ENCODE data around the gene MYOT.

Gene MYOT, protein sequence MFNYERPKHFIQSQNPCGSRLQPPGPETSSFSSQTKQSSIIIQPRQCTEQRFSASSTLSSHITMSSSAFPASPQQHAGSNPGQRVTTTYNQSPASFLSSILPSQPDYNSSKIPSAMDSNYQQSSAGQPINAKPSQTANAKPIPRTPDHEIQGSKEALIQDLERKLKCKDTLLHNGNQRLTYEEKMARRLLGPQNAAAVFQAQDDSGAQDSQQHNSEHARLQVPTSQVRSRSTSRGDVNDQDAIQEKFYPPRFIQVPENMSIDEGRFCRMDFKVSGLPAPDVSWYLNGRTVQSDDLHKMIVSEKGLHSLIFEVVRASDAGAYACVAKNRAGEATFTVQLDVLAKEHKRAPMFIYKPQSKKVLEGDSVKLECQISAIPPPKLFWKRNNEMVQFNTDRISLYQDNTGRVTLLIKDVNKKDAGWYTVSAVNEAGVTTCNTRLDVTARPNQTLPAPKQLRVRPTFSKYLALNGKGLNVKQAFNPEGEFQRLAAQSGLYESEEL

DNA sequence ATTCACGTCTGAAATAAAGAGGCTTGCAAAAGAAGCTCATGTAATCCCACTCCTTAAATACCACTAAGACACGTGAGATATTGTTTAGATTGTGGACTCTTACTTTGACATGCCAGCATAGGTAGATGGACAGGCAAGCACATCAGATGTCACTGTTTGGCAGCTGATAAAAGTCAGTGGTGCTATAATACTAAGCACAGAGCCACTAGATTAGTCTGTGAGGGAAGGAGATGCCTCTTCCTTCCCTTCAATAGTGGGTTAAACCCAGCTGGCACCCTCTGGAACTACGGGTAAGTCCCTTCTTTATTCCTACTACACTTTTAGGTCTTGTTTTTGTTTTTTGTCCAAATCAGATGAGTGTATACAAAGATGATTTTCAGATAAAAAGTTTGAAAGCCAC lies at the start of gene MYOT:
Gene MYOT (plus strand): TSS at position 197 of the 400 bp plus-strand sequence. CDS start 2,792 bp downstream, outside the sequence.
- H3K27me3 Mint-ChIP-seq = no peaks in the 10 kb centered on the region
- DNase-seq (ENCODE audit: low spot score in 2 of 2) = no peak
- no peak for ATAC-seq (replicated peaks; ENCODE audit: extremely low read depth, poor library complexity, severe bottlenecking)
- H3K36me3 Mint-ChIP-seq (ENCODE audit: insufficient read depth) = peaks cover 3% of the 10 kb centered on the region
- H3K27ac Mint-ChIP-seq (ENCODE audit: low read depth) = no peak within 1 kb of the TSS
- H3K4me3 Mint-ChIP-seq = no peak within 1 kb of the TSS
- H3K9me3 Mint-ChIP-seq = no peaks in the 10 kb centered on the region
- peaks cover 5% of the 10 kb centered on the region for H3K4me1 Mint-ChIP-seq

DNA sequence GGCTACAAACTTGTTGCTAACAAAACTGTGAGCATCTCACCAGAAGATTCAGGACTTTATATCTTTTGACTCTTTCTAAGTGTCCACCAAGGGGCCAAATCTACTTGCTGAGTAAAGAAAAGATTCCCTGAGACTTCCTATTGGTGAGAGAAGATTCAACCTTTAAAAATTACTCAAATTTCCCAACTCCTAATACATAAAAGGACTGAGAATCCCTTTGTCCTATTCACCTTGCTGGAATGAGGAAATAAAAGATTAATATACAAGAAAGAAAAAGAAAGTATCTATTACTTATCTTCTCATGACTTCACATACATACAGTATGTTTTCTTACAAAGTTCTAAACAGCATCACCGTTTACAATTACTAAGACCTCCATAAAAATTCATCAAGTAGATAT lies 47.9 kb upstream of the MYOT start:
- DNase-seq (ENCODE audit: low spot score in 2 of 2) (no peak), ATAC-seq (replicated peaks; ENCODE audit: extremely low read depth, poor library complexity, severe bottlenecking) (no peak)
- Mint-ChIP-seq H3K27me3 (no peaks in the 10 kb centered on the region), H3K4me3 (no peak overlapping the region), H3K4me1 (no peaks in the 10 kb centered on the region), H3K36me3 (ENCODE audit: insufficient read depth) (no peaks in the 10 kb centered on the region), H3K27ac (ENCODE audit: low read depth) (no peak overlapping the region), H3K9me3 (no peaks in the 10 kb centered on the region)

DNA sequence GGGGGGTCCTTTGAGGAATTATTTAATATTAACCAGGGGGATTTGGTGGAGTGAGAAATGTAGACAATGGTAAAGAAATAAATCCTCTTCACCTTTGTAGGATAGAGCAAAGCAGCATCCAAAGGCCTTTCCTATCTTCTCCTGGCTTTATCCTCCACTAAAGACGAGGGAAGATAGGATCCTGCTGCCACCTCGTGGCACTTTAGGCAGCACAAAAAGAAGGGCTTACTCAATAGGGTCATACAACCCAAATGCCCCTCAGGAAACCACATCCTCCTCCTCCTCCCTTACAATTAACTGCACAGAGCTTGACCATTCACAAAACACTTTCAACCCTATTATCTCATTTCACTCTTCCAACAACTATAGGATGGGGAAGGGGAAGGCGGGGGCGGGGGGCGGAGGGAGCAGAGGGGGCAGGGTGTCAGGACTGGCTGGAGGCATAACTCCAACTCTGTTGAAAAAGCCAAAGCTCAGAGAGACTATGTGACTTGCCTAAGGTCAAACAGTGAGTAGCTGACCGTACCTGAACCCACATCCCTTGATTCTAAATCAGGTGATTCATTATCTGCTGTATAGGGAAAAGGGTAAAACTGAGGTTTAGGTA lies 45.4 kb upstream of the MYOT start:
- H3K4me1 Mint-ChIP-seq = no peaks in the 10 kb centered on the region
- DNase-seq (ENCODE audit: low spot score in 2 of 2) (no peak), ATAC-seq (replicated peaks; ENCODE audit: extremely low read depth, poor library complexity, severe bottlenecking) (no peak)
- H3K4me3 Mint-ChIP-seq = no peak overlapping the region
- no peaks in the 10 kb centered on the region for H3K36me3 Mint-ChIP-seq (ENCODE audit: insufficient read depth)
- peaks cover 12% of the 10 kb centered on the region for H3K9me3 Mint-ChIP-seq
- H3K27me3 Mint-ChIP-seq = no peaks in the 10 kb centered on the region
- H3K27ac Mint-ChIP-seq (ENCODE audit: low read depth) = no peak overlapping the region

DNA sequence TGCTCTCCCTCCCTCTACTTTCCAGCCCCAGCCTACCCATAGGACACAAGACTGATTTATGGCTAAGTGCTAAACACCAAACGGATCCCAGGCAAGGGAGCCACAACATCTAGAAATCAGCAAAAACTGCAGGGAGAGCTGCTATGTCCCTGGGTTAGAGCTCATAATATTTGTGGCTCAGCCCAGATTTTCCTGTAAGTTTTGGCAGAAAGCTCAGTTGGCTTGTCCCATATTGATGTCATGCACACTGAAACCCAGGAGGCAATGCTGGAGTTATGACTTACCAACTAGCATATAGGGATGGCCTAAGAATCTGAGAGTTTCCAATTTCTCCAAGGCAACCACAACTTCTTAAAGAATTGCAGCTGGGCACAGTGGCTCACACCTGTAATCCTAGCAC lies 44.7 kb upstream of the MYOT start:
- H3K27ac Mint-ChIP-seq (ENCODE audit: low read depth) = no peak overlapping the region
- no peak overlapping the region for H3K4me3 Mint-ChIP-seq
- ATAC-seq (replicated peaks; ENCODE audit: extremely low read depth, poor library complexity, severe bottlenecking) (no peak), DNase-seq (ENCODE audit: low spot score in 2 of 2) (no peak)
- H3K9me3 Mint-ChIP-seq = peaks cover 12% of the 10 kb centered on the region
- H3K36me3 Mint-ChIP-seq (ENCODE audit: insufficient read depth) = no peaks in the 10 kb centered on the region
- no peaks in the 10 kb centered on the region for H3K27me3 Mint-ChIP-seq
- H3K4me1 Mint-ChIP-seq = no peaks in the 10 kb centered on the region

DNA sequence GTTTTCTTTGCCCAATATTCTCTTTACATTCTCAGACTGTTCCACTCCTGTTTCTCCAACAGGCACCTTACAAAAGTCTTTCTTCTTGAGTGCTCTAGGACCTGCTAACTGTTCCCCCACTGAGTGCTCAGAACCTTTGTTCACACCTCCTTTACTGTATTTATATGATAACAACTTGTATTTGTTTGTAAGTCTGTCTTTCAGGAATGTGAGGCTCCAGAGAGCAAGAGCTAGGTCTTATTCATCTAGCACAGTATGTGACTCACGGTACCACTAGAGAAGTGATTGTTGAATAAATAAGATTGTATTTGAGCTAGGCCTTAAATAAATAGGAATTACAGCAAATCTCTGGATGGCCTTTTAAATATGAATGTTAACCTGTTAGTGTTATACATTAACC lies 42.5 kb upstream of the MYOT start:
- ATAC-seq (replicated peaks; ENCODE audit: extremely low read depth, poor library complexity, severe bottlenecking) = no peak
- Mint-ChIP-seq H3K27ac (ENCODE audit: low read depth) (no peak overlapping the region), H3K4me3 (no peak overlapping the region), H3K36me3 (ENCODE audit: insufficient read depth) (no peaks in the 10 kb centered on the region), H3K9me3 (peaks cover 12% of the 10 kb centered on the region), H3K4me1 (no peaks in the 10 kb centered on the region), H3K27me3 (no peaks in the 10 kb centered on the region)
- DNase-seq (ENCODE audit: low spot score in 2 of 2) = no peak

DNA sequence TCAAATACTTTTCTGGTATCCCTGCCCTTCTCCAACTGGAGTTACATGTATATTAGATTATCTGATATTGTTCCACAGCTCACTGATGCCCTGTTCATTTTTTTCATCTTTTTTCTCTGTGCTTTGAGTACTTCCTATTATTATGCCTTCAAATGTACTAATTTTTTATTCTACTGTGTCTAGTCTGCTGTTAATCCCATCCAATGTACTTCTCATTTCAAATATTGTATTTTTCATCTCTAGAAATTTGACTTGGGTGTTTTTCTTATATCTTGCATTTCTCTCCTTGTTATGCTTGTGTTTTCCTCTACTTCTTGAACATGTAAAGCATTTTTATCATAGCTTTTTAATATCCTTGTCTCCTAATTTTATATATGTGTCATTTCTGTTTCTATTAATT lies 41.6 kb upstream of the MYOT start:
- H3K36me3 Mint-ChIP-seq (ENCODE audit: insufficient read depth) = no peaks in the 10 kb centered on the region
- DNase-seq (ENCODE audit: low spot score in 2 of 2) (no peak), ATAC-seq (replicated peaks; ENCODE audit: extremely low read depth, poor library complexity, severe bottlenecking) (no peak)
- no peaks in the 10 kb centered on the region for H3K4me1 Mint-ChIP-seq
- H3K9me3 Mint-ChIP-seq = peaks cover 12% of the 10 kb centered on the region
- H3K27ac Mint-ChIP-seq (ENCODE audit: low read depth) = no peak overlapping the region
- no peak overlapping the region for H3K4me3 Mint-ChIP-seq
- no peaks in the 10 kb centered on the region for H3K27me3 Mint-ChIP-seq

DNA sequence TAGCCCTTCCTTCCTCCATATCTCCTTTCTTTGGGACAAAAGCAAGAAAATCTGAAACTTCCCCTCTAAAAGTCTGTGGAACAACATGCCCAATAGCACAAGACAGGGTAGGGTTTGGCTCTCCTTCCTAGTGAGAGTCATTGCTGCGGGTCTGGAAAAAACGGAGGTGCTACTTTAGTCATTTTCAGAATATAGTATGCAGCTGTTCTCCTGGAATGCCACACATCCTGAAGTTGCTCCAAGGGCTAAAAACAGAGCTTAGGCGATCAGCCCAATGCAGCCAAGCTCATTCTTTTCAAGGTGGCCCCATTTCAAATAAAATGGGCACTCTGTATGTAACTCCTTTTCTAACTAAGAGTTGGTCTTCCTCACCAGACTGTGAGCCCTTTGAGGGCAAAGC lies 39.5 kb upstream of the MYOT start:
- Mint-ChIP-seq H3K4me1 (no peaks in the 10 kb centered on the region), H3K4me3 (no peak overlapping the region), H3K27ac (ENCODE audit: low read depth) (no peak overlapping the region), H3K27me3 (no peaks in the 10 kb centered on the region), H3K36me3 (ENCODE audit: insufficient read depth) (no peaks in the 10 kb centered on the region), H3K9me3 (peaks cover 12% of the 10 kb centered on the region)
- ATAC-seq (replicated peaks; ENCODE audit: extremely low read depth, poor library complexity, severe bottlenecking) (no peak), DNase-seq (ENCODE audit: low spot score in 2 of 2) (no peak)

DNA sequence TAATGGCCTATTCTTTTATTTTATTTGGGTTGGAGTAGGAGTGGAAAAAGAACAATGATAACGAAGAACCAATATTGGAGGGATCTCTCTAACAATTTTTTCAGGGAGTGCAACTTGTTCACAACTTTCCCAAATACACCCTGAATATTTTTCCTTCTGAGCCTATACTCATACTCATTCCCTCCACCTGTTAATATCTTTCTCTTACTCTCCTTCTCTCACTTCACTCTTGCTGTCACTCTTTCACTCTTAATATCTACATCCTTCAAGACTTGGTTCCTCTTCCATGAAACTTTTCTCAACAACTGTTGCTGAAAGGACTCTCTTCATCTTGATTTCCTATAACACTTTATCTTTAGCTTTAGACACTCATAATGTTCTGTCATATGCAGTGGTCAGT lies 39.0 kb upstream of the MYOT start:
- Mint-ChIP-seq H3K27ac (ENCODE audit: low read depth) (no peak overlapping the region), H3K4me1 (no peaks in the 10 kb centered on the region), H3K36me3 (ENCODE audit: insufficient read depth) (no peaks in the 10 kb centered on the region), H3K27me3 (no peaks in the 10 kb centered on the region), H3K4me3 (no peak overlapping the region), H3K9me3 (peaks cover 12% of the 10 kb centered on the region)
- DNase-seq (ENCODE audit: low spot score in 2 of 2) (no peak), ATAC-seq (replicated peaks; ENCODE audit: extremely low read depth, poor library complexity, severe bottlenecking) (no peak)

DNA sequence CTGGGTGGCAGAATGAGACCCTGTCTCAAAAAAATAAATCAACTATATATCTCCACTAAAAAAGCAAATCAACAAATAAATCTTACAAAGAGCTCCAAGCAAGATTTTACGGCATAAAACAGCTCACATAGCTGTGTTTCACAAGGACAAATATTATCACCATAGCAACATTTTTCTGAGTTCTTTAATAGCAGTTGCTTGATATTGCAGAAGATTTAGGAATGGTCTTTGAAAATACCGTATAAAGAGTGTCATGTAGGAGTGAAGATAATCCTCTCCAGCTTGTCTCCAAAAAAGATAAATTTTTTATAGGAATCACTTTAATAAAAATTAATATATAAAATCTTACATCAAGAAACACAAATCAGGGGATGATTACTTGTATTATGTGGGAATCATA lies 36.6 kb upstream of the MYOT start:
- Mint-ChIP-seq H3K36me3 (ENCODE audit: insufficient read depth) (no peaks in the 10 kb centered on the region), H3K4me1 (no peaks in the 10 kb centered on the region)

DNA sequence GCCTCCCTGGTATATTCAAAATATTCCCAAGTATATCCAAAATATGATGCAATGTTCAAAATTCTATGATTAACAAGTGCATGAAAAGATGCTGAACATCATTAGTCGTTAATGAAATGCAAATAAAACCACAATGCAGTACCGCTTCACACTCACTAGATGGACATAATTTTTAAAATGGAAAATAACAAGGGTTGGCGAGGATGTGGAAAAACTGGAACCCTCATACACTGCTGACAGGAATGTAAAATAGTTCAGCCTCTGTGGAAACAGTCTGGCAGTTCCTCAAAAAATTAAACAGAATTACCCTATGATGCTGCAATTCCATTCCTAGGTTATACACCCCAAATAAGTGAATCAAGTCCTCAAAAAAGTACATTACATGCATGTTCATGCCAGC lies 36.1 kb upstream of the MYOT start:
- Mint-ChIP-seq H3K27me3 (no peaks in the 10 kb centered on the region), H3K36me3 (ENCODE audit: insufficient read depth) (no peaks in the 10 kb centered on the region), H3K4me3 (no peak overlapping the region), H3K9me3 (no peaks in the 10 kb centered on the region), H3K4me1 (no peaks in the 10 kb centered on the region), H3K27ac (ENCODE audit: low read depth) (no peak overlapping the region)
- ATAC-seq (replicated peaks; ENCODE audit: extremely low read depth, poor library complexity, severe bottlenecking) (no peak), DNase-seq (ENCODE audit: low spot score in 2 of 2) (no peak)

More for the DNA sequence above, 36.6 kb upstream of the MYOT start:
- Mint-ChIP-seq H3K9me3 (peaks cover 4% of the 10 kb centered on the region), H3K4me3 (no peak overlapping the region), H3K27ac (ENCODE audit: low read depth) (no peak overlapping the region), H3K27me3 (no peaks in the 10 kb centered on the region)
- ATAC-seq (replicated peaks; ENCODE audit: extremely low read depth, poor library complexity, severe bottlenecking) (no peak), DNase-seq (ENCODE audit: low spot score in 2 of 2) (no peak)

DNA sequence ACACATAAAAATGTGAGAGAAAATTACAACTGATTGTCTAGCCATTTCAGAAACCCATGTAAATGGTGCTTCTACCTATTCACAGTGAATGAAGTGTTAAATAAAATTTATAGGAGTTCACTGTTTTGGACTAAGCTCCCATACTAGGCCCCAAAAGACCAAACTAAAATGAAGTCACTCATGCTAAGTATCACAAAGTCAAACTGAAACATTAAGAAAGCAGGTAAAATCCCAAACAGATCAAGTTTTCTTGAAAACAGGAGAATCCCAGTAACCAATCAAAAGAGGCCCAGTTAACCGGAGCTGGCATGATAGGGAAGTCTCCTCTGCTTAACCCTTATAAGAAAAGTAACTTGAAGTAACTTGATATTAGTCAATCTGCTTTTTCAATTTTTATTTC lies 35.2 kb upstream of the MYOT start:
- no peak for ATAC-seq (replicated peaks; ENCODE audit: extremely low read depth, poor library complexity, severe bottlenecking)
- no peak for DNase-seq (ENCODE audit: low spot score in 2 of 2)
- H3K4me3 Mint-ChIP-seq = no peak overlapping the region
- no peaks in the 10 kb centered on the region for H3K9me3 Mint-ChIP-seq
- no peak overlapping the region for H3K27ac Mint-ChIP-seq (ENCODE audit: low read depth)
- H3K4me1 Mint-ChIP-seq = no peaks in the 10 kb centered on the region
- no peaks in the 10 kb centered on the region for H3K27me3 Mint-ChIP-seq
- H3K36me3 Mint-ChIP-seq (ENCODE audit: insufficient read depth) = no peaks in the 10 kb centered on the region

DNA sequence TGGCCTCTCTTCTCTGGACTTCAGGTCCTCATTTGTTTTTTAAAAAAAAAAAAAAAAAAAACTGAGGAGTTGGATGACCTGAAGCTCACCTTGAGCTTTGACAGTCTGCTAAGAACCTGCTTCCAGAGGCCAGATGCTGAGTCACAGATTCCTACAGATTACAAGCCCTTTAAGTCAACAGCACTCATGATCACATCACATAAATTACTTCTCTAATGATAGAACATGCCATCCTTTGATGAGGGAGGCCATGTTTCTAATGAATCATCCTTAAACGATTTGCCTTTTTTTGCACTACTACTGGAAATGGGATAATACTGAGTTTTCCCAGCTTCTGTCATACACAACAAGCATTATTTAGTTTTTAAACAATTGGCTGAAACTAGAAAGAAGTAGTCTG lies 34.2 kb upstream of the MYOT start:
- Mint-ChIP-seq H3K27ac (ENCODE audit: low read depth) (no peak overlapping the region), H3K27me3 (no peaks in the 10 kb centered on the region), H3K4me1 (no peaks in the 10 kb centered on the region), H3K9me3 (no peaks in the 10 kb centered on the region), H3K4me3 (no peak overlapping the region), H3K36me3 (ENCODE audit: insufficient read depth) (no peaks in the 10 kb centered on the region)
- ATAC-seq (replicated peaks; ENCODE audit: extremely low read depth, poor library complexity, severe bottlenecking) (no peak), DNase-seq (ENCODE audit: low spot score in 2 of 2) (no peak)

DNA sequence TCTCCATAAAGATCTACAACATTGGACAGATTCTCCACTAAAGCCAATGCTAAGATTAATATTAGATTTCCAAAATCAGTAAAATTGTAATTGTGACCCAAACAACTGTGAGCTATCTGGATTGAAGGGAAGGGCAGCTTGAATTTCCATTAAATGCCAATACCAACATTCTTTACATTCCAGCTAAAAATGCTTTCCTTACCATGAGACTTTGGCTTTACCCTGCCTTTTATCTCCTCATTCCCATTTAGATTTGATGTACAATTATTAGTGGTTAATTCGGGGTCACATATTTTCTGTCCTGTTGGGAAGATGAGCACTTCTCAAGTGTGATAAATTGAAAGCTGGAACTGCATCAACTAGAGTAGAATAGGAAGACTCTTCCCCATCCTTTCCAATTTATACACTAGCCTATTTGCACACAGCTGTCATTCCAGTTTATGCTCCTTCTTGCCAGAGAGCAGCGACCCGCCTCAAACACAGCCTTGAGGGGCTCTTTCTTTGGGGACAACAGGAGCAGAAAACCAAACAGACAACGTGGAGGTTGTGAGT lies 33.1 kb upstream of the MYOT start:
- Mint-ChIP-seq H3K4me3 (no peak overlapping the region), H3K4me1 (no peaks in the 10 kb centered on the region), H3K27ac (ENCODE audit: low read depth) (no peak overlapping the region), H3K36me3 (ENCODE audit: insufficient read depth) (no peaks in the 10 kb centered on the region), H3K9me3 (no peaks in the 10 kb centered on the region), H3K27me3 (no peaks in the 10 kb centered on the region)
- DNase-seq (ENCODE audit: low spot score in 2 of 2) = no peak
- ATAC-seq (replicated peaks; ENCODE audit: extremely low read depth, poor library complexity, severe bottlenecking) = no peak

Measured in central memory CD8-positive, alpha-beta T cell (primary cell).